Activated CD8-positive, alpha-beta memory T cell treated with anti-CD3 and anti-CD28 coated beads, Interleukin-2, amount 10 ng/mL, durations not matched to agents 7 days and 5 days (primary cell): Measurements from ENCODE around the gene IGF2BP3. TPM values are rescaled to one million over a fixed set of nuclear protein-coding genes. Genes with fewer than 3 reads are reported as not detected.

Experiments used
- ATAC-seq: fragments of 150-1000 bp; cut with Tn5 transposase; one replicate; pipeline ENCODE4 v1.10.0; 2021; ENCODE audit warnings: moderate library complexity
- CTCF ChIA-PET: fragments of 350-600 bp; sonication (Branson Sonifier 250); formaldehyde crosslinking; loops from one replicate; lab custom pipeline; 2021; ENCODE audit warnings: antibody characterized with exemption; lab: Charles Lee
- DNase-seq: peaks from one replicate; pipeline ENCODE4 v3.0.0-alpha.2; 2020
- H3K27ac Mint-ChIP-seq: one replicate; pipeline ENCODE4 v1.8.0; 2021; ENCODE audit warnings: mild to moderate bottlenecking, mixed read lengths
- H3K27me3 Mint-ChIP-seq: one replicate; pipeline ENCODE4 v1.8.0; 2021; ENCODE audit warnings: mixed read lengths
- H3K36me3 Mint-ChIP-seq: one replicate; pipeline ENCODE4 v1.8.0; 2021; ENCODE audit warnings: mild to moderate bottlenecking, mixed read lengths
- H3K4me1 Mint-ChIP-seq: one replicate; pipeline ENCODE4 v1.8.0; 2021; ENCODE audit warnings: mixed read lengths
- H3K4me3 Mint-ChIP-seq: one replicate; pipeline ENCODE4 v1.8.0; 2021; ENCODE audit warnings: mild to moderate bottlenecking, moderate library complexity, mixed read lengths
- H3K9me3 Mint-ChIP-seq: one replicate; pipeline ENCODE4 v1.8.0; 2022; ENCODE audit warnings: low read depth, mixed read lengths
- total RNA-seq, 2 experiments: library from RNA; stranded (reverse); gene quantifications; one replicate each; pipeline ENCODE4 v1.2.3, GENCODE V29; 2021

Gene IGF2BP3
- total RNA-seq, 2 experiments from 2014 or later: 0.84 to 1.3 TPM

DNA sequence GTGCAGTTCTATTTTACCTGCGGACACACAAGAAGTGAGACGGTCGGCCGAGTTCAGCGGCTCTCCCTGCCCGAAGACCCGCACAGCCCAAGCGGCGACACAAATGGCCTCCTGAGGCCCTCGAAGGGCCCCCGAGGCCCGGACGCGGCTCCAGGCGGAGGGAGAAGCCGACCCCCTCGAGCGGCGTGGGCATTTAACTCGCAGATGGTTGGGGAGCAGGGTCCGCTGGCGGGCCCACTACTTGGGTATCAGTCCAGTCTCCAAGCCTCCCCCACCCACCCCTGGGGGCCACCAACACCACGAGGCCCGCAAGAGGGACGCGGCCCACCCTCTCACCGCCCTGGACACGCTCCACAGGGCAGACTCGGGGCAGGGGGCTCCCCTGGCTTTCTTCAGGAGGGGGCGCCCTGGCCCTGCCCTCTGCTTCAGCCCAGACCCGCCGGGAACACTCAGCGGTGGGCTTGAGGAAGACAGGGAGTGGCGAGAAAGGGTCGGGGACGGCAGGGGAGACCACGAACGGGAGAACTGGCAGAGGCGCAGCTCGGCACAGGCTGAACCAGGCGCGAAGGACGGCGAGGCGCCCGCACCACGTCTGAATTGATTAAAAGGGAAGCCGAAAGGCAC is 1.7 kb downstream of the IGF2BP3 start:
- Mint-ChIP-seq H3K27me3 (peaks cover 78% of the 10 kb centered on the region), H3K36me3 (no peaks in the 10 kb centered on the region), H3K27ac (no peak overlapping the region), H3K4me1 (peaks cover 35% of the 10 kb centered on the region), H3K9me3 (no peaks in the 10 kb centered on the region), H3K4me3 (peak overlapping the region; percentile 52)
- CTCF ChIA-PET: interaction anchor here (1.4 to 3.5 kb wide), 5 partner anchors 40 to 195 kb away, joined by 3 to 15 read pairs (median 6); no protein-coding TSS in a partner anchor
- ATAC-seq (no peak), DNase-seq (no peak)

DNA sequence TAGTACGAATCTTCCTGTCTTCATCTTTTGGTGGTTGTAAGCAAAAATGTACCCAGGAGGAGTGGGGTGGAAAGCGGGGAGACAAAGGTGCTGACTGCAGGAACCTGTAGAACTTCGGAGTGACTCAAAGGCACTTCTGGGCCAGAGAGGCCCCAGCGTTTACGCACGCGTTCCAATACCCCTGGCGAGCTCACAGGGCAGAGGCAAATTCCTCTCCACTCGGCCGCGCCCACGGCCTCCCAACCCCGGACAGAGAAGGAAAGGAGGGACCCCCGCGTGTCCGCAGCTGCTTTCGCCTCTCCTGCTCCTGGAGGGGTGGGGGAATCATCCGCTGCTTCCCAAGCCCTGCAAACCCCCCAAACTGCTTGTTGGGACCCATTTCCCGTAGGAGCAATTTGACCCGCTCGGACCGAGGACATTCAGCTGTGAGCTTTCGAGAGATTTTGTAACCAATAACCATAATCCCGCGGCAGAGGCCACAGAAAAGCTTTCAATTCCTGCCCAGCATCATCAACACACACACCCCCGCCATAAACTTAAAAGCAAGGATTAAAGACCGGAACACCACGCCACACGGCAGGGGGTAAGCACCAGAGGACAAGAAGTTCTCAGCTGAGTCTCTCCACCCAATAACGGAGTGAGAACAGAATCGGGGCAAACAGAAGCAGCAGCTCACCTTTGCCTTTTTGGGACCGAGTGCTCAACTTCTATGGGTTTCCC is 2.3 kb downstream of the IGF2BP3 start:
- no peak for ATAC-seq
- Mint-ChIP-seq H3K9me3 (no peaks in the 10 kb centered on the region), H3K4me3 (peak overlapping the region; percentile 52), H3K27ac (peak overlapping the region; percentile 43), H3K36me3 (no peaks in the 10 kb centered on the region), H3K27me3 (peaks cover 79% of the 10 kb centered on the region), H3K4me1 (peaks cover 34% of the 10 kb centered on the region)
- CTCF ChIA-PET: interaction anchor here (1.6 to 3.5 kb wide), 3 partner anchors 39 to 195 kb away, joined by 3 to 15 read pairs (median 6); no protein-coding TSS in a partner anchor
- no peak for DNase-seq

DNA sequence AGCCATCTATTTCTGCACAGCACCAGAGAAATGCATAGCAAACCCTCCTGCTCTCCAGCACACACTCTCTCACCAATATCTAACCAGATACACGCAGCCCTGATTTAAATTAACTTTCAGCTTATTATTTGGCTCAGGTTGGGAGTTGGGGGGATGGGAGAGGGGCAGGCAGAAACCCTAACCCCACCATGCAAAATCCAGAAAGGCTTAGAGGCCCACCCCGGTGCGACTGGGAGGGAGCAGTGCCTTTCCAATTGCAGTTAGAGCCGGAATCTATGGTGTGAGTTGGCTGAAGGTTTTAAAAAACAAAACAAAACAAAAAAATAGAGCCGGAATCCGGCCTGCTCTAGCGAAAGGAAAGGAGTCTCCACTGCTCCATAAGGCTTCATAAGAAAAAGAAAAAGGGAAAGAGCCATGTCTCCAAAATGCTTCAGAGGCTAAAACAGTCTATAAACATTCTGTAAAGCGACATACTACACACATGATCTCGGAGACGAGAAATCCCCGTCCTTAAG is 2.9 kb downstream of the IGF2BP3 start:
- Mint-ChIP-seq H3K9me3 (no peaks in the 10 kb centered on the region), H3K4me3 (no peak overlapping the region), H3K4me1 (peaks cover 37% of the 10 kb centered on the region), H3K36me3 (no peaks in the 10 kb centered on the region), H3K27ac (no peak overlapping the region), H3K27me3 (peaks cover 78% of the 10 kb centered on the region)
- CTCF ChIA-PET: interaction anchor here (0.8 to 3.5 kb wide), 2 partner anchors 194 to 205 kb away, joined by 3 to 15 read pairs; no protein-coding TSS in a partner anchor
- no peak for ATAC-seq
- DNase-seq: no peak

DNA sequence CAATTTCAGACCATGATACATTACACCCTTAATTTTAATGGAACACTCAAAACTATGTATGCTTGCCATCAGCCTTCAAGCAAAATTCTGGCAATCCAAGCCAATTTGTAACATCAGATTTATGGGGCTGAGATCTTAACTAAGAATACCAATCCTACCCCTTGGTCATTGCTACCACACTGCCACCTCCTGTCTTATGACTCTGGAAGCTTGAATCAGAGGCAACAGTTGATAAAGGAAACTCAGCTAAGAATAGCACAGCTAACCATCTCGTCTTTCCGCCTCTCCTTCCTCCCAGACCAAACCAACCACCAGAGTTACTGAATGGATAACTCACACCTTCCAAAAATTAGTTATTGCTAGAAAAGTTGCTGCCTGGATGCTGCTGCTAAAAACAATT is 7.4 kb downstream of the IGF2BP3 start:
- ATAC-seq (no peak), DNase-seq (no peak)
- Mint-ChIP-seq H3K4me3 (no peak overlapping the region), H3K27ac (no peak overlapping the region), H3K9me3 (no peaks in the 10 kb centered on the region), H3K36me3 (no peaks in the 10 kb centered on the region), H3K4me1 (peaks cover 11% of the 10 kb centered on the region), H3K27me3 (peaks cover 77% of the 10 kb centered on the region)
- CTCF ChIA-PET: interaction anchor here (0.9 to 3.6 kb wide), 7 partner anchors 32 to 197 kb away, joined by 3 to 29 read pairs (median 4); no protein-coding TSS in a partner anchor

DNA sequence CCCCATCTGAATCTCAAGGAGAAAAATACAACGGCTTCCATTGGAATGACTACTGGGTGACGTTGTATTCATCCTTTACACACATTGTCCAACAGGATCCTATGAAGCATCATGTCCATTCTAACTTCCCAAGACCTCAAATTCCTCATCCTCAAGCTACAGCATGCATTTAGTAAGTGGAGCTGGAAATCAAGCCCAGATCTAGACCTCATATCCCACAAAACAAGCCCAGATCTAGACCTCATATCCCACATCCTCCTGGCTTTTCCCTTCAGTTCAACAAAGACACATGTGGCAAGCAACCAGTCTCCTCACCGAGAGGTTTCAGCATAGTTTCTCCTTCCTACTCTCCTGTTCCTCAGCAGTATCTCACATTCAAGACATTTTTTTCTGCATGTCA is 12.2 kb downstream of the IGF2BP3 start:
- Mint-ChIP-seq H3K27me3 (peaks cover 69% of the 10 kb centered on the region), H3K9me3 (no peaks in the 10 kb centered on the region), H3K4me3 (no peak overlapping the region), H3K4me1 (peaks cover 4% of the 10 kb centered on the region), H3K27ac (no peak overlapping the region), H3K36me3 (no peaks in the 10 kb centered on the region)
- CTCF ChIA-PET: interaction anchor here (1.2 kb wide), 1 partner anchor 185 kb away, joined by 3 read pairs; no protein-coding TSS in a partner anchor
- DNase-seq: no peak
- no peak for ATAC-seq

DNA sequence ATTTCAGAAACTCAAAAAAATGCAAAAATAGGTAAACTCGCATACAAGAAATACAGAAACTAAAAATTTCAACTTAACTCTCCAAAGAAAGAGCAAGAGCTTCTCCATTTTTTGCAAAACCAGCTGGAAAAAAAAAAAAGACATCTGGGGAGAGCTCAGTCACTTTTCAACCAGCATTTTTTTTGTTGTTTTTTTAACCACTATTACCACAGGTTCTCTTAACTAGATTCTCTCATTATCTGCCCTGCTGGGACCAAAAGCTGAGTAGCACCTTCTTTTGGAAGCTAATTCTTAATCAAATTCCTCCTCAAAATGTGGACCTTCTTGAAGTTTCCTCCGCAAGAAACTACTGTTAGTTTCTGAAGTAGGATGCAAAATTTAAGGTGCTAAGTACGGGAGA is 14.2 kb downstream of the IGF2BP3 start:
- CTCF ChIA-PET: no interaction called here
- DNase-seq (no peak), ATAC-seq (no peak)
- no peaks in the 10 kb centered on the region for H3K9me3 Mint-ChIP-seq
- H3K36me3 Mint-ChIP-seq: no peaks in the 10 kb centered on the region
- H3K4me1 Mint-ChIP-seq: no peaks in the 10 kb centered on the region
- H3K4me3 Mint-ChIP-seq: no peak overlapping the region
- H3K27ac Mint-ChIP-seq: no peak overlapping the region
- H3K27me3 Mint-ChIP-seq: peaks cover 53% of the 10 kb centered on the region

DNA sequence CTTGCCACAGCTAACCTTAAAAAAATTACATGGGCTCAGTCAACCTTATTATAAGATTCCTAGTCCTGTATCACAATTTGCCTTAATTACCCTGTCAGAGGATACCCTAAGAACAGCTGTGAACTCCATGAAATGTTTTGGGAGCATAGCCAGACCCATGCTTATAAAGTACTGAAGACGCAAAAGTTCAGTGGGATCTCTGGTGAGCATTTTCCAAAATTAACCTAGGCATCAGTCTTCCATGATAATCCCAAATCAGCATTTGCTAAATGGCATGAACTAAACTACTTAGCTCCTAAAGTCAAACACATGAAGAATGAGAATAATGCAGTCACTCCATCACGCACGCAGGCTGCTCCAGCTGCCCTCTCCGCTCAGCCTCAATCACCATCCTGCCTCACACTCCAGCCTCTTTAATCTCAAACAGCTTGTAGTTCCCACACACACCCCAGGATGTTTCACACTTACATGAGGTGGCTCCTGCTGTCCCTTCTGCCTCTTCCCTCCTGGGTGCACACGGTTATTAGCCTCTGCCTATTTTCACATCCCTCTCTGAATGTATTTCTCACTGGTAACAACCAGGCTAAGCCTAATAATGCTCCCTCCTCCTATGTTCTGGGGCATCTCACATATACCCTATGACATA is 15.3 kb downstream of the IGF2BP3 start:
- Mint-ChIP-seq H3K4me3 (no peak overlapping the region), H3K4me1 (no peaks in the 10 kb centered on the region), H3K27ac (no peak overlapping the region), H3K27me3 (peaks cover 53% of the 10 kb centered on the region), H3K9me3 (no peaks in the 10 kb centered on the region), H3K36me3 (no peaks in the 10 kb centered on the region)
- ATAC-seq: no peak
- no peak for DNase-seq
- CTCF ChIA-PET: no interaction called here

DNA sequence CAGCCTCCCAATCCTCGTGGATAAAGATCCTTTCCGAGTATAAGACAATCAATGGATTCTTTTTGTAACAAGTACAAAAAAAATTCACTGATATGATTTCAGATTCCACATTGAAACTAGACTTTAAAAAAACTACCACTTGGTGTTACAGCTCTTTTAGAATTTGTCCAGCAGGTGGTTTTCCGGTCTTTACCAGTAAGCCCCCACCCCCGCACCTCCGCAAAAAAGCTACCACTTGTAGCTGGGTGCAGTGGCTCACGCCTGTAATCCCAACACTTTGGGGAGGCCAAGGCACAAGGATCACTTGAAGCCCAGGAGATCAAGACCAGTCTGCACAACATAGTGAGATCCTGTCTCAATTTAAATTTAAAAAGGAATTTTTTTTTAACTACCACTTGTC is 19.8 kb downstream of the IGF2BP3 start:
- CTCF ChIA-PET: no interaction called here
- ATAC-seq (no peak), DNase-seq (no peak)
- Mint-ChIP-seq H3K9me3 (no peaks in the 10 kb centered on the region), H3K27me3 (peaks cover 59% of the 10 kb centered on the region), H3K36me3 (no peaks in the 10 kb centered on the region), H3K4me1 (no peaks in the 10 kb centered on the region), H3K27ac (no peak overlapping the region), H3K4me3 (no peak overlapping the region)

DNA sequence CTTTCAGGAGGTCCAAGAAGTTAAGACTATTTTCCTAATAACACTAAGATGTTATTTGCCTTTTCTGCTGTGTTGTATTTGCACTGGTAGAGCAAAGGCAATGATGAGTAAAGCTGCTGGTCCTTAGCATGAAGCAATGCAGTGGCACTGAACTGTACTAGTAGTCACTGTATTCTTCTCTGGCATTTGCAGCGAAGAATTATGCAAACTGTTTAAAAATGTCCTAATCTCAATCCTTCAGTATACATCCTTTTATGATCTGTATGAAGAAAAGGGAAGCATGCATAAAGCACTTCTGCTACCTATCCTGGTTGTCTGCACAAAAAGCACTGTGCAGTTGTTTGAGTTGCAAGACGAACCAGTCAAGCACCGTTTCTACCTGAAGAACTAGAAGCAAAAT is 20.4 kb downstream of the IGF2BP3 start:
- Mint-ChIP-seq H3K27ac (no peak overlapping the region), H3K4me3 (no peak overlapping the region), H3K9me3 (no peaks in the 10 kb centered on the region), H3K4me1 (no peaks in the 10 kb centered on the region), H3K27me3 (peaks cover 56% of the 10 kb centered on the region), H3K36me3 (no peaks in the 10 kb centered on the region)
- ATAC-seq: no peak
- CTCF ChIA-PET: no interaction called here
- DNase-seq: no peak

DNA sequence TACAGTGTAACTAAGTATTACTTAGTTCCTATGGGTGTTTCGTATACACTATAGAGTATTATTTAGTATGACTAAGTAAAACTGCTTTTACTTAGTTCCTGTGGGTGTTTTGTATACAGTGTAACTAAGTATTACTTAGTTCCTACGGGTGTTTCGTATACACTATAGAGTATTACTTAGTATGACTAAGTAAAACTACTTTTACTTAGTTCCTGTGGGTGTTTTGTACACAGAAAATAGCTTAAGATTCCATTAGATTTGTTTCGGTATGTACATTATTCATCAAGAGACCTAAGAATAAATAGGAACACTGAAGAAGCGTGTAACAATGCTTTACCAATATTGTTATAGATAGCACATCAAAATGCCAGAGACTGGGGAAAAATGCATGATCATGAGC is 25.0 kb downstream of the IGF2BP3 start:
- Mint-ChIP-seq H3K36me3 (no peaks in the 10 kb centered on the region), H3K4me3 (no peak overlapping the region), H3K9me3 (no peaks in the 10 kb centered on the region), H3K27ac (no peak overlapping the region), H3K4me1 (no peaks in the 10 kb centered on the region), H3K27me3 (peaks cover 41% of the 10 kb centered on the region)
- CTCF ChIA-PET: interaction anchor here (0.6 to 1.0 kb wide), 2 partner anchors 97 to 182 kb away, joined by 4 read pairs; no protein-coding TSS in a partner anchor
- ATAC-seq (no peak), DNase-seq (no peak)

- Mint-ChIP-seq H3K36me3 (no peaks in the 10 kb centered on the region), H3K4me3 (no peak overlapping the region), H3K27me3 (peaks cover 33% of the 10 kb centered on the region), H3K27ac (no peak overlapping the region), H3K9me3 (no peaks in the 10 kb centered on the region), H3K4me1 (no peaks in the 10 kb centered on the region)
- ATAC-seq: no peak
- no peak for DNase-seq
- CTCF ChIA-PET: no interaction called here
These were observed 26.3 kb downstream of the IGF2BP3 start for GRCh38 chr7:23443974-23444373.

- DNase-seq: no peak
- no peak overlapping the region for H3K4me3 Mint-ChIP-seq
- H3K27ac Mint-ChIP-seq: no peak overlapping the region
- H3K4me1 Mint-ChIP-seq: no peaks in the 10 kb centered on the region
- no peaks in the 10 kb centered on the region for H3K36me3 Mint-ChIP-seq
- H3K27me3 Mint-ChIP-seq: peaks cover 19% of the 10 kb centered on the region
- no peak for ATAC-seq
- CTCF ChIA-PET: no interaction called here
- no peaks in the 10 kb centered on the region for H3K9me3 Mint-ChIP-seq
These were observed 32.1 kb downstream of the IGF2BP3 start for GRCh38 chr7:23438171-23438570.

GRCh38 chr7:23434147-23434917 is 36.0 kb downstream of the IGF2BP3 start:
- Mint-ChIP-seq H3K27ac (no peak overlapping the region), H3K9me3 (no peaks in the 10 kb centered on the region), H3K4me1 (no peaks in the 10 kb centered on the region), H3K36me3 (no peaks in the 10 kb centered on the region), H3K27me3 (peaks cover 42% of the 10 kb centered on the region), H3K4me3 (no peak overlapping the region)
- CTCF ChIA-PET: no interaction called here
- DNase-seq: no peak
- ATAC-seq: no peak
